ENCODE data around the gene BASP1. TPM values are rescaled to one million over a fixed set of nuclear protein-coding genes. Genes with fewer than 3 reads are reported as not detected.
"Not testable (repeated sequence)": the region's sequence is repeated elsewhere in the genome, so short reads cannot be mapped to it uniquely, and the experiment has no call there.

BASP1 gene
- total and polyA plus RNA-seq, 2 donors from 2014 or later = 5.1 to 12.5 TPM

DNA sequence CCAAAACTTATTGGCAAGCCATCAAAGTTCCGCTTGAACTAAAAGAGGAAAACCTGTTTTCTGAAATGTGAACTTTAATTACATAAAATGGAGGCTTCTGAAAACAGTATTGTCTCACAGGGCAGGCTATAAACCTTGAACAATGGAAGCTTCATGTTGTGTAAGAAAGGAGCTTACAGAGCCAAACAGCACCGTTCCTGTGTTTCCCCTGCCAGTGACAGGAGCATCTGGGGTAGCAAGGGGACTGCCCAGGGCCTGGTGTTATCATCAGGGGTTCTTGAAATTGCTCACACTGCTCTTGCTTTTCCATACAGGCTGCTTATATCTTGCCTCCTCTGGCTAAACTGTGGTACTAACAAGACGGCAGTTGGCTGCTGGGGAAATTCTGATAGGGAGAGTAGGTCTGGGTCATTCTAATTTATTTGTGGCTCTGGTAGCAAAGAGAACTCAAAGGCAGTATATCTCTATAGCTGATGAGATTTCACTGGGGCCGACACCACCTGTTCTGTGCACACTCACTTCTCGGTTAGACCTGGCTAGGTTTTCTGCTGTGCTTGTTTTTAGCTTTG, 40.4 kb downstream of the BASP1 start:
- DNase-seq = no peak
- no peak overlapping the region for H3K27ac ChIP-seq (ENCODE audit: low read depth in 2 of 2, low read length in 2 of 2)
- H3K9ac ChIP-seq (ENCODE audit: low read length in 3 of 3) = no peak overlapping the region
- H3K9me3 ChIP-seq (ENCODE audit: control insufficient read depth in 2 of 3, insufficient read depth in 1 of 3, low read length in 3 of 3) = no peaks in the 10 kb centered on the region
- peaks cover 0 to 3% (median 0%) of the 10 kb centered on the region in 3 donors for H3K36me3 ChIP-seq (ENCODE audit: control insufficient read depth in 2 of 3, insufficient read depth in 3 of 3, low read length in 3 of 3)
- H3K4me1 ChIP-seq (ENCODE audit: control insufficient read depth in 2 of 3, insufficient read depth in 2 of 3, low read depth in 1 of 3, low read length in 3 of 3) = no peaks in the 10 kb centered on the region
- no peak overlapping the region for H3K4me3 ChIP-seq (ENCODE audit: low read length in 3 of 3)
- FAIRE-seq = no peak
- intact Hi-C loops (cut with DNase I) = no loop called here
- no peak for TF ChIP-seq CTCF (IDR thresholded peaks at IDR 0.05; ENCODE audit: borderline replicate concordance, extremely low read depth, insufficient read depth)
- H3K27me3 ChIP-seq (ENCODE audit: control insufficient read depth, insufficient read depth, low read length) = no peaks in the 10 kb centered on the region

GRCh38 chr5:17258431-17258830, 41.0 kb downstream of the BASP1 start:
- intact Hi-C loops (cut with DNase I) = no loop called here
- no peak for TF ChIP-seq CTCF (IDR thresholded peaks at IDR 0.05; ENCODE audit: borderline replicate concordance, extremely low read depth, insufficient read depth)
- FAIRE-seq = no peak
- Histone ChIP-seq H3K9me3 (ENCODE audit: control insufficient read depth in 2 of 3, insufficient read depth in 1 of 3, low read length in 3 of 3) (no peaks in the 10 kb centered on the region), H3K4me1 (ENCODE audit: control insufficient read depth in 2 of 3, insufficient read depth in 2 of 3, low read depth in 1 of 3, low read length in 3 of 3) (no peaks in the 10 kb centered on the region), H3K9ac (ENCODE audit: low read length in 3 of 3) (no peak overlapping the region), H3K27me3 (ENCODE audit: control insufficient read depth, insufficient read depth, low read length) (no peaks in the 10 kb centered on the region), H3K4me3 (ENCODE audit: low read length in 3 of 3) (no peak overlapping the region), H3K27ac (ENCODE audit: low read depth in 2 of 2, low read length in 2 of 2) (no peak overlapping the region), H3K36me3 (ENCODE audit: control insufficient read depth in 2 of 3, insufficient read depth in 3 of 3, low read length in 3 of 3) (peaks cover 0 to 3% (median 0%) of the 10 kb centered on the region in 3 donors)
- DNase-seq = no peak

DNA sequence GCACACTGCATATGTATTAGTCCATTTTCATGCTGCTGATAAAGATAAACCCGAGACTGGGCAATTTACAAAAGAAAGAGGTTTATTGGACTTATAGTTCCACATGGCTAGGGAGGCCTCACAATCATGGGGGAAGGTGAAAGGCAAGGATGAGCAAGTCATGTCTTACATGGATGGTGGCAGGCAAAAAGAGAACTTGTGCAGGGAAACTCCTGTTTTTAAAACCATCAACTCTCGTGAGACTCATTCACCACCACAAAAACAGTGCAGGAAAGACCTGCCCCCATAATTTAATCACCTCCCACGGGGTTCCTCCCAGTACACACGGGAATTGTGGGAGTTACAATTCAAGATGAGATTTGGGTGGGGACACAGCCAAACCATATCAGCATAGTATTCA, 41.6 kb downstream of the BASP1 start:
- H3K27me3 ChIP-seq (ENCODE audit: control insufficient read depth, insufficient read depth, low read length); FAIRE-seq; H3K4me3 ChIP-seq (ENCODE audit: low read length in 3 of 3); intact Hi-C loops (cut with DNase I); DNase-seq; H3K4me1 ChIP-seq (ENCODE audit: control insufficient read depth in 2 of 3, insufficient read depth in 2 of 3, low read depth in 1 of 3, low read length in 3 of 3); H3K36me3 ChIP-seq (ENCODE audit: control insufficient read depth in 2 of 3, insufficient read depth in 3 of 3, low read length in 3 of 3); H3K9ac ChIP-seq (ENCODE audit: low read length in 3 of 3); H3K9me3 ChIP-seq (ENCODE audit: control insufficient read depth in 2 of 3, insufficient read depth in 1 of 3, low read length in 3 of 3); H3K27ac ChIP-seq (ENCODE audit: low read depth in 2 of 2, low read length in 2 of 2): not testable (repeated sequence)

- Histone ChIP-seq H3K27me3 (ENCODE audit: control insufficient read depth, insufficient read depth, low read length) (no peaks in the 10 kb centered on the region), H3K4me1 (ENCODE audit: control insufficient read depth in 2 of 3, insufficient read depth in 2 of 3, low read depth in 1 of 3, low read length in 3 of 3) (no peaks in the 10 kb centered on the region), H3K4me3 (ENCODE audit: low read length in 3 of 3) (no peak overlapping the region), H3K36me3 (ENCODE audit: control insufficient read depth in 2 of 3, insufficient read depth in 3 of 3, low read length in 3 of 3) (peaks cover 0 to 3% (median 0%) of the 10 kb centered on the region in 3 donors), H3K9me3 (ENCODE audit: control insufficient read depth in 2 of 3, insufficient read depth in 1 of 3, low read length in 3 of 3) (no peaks in the 10 kb centered on the region), H3K9ac (ENCODE audit: low read length in 3 of 3) (no peak overlapping the region), H3K27ac (ENCODE audit: low read depth in 2 of 2, low read length in 2 of 2) (no peak overlapping the region)
- no peak for DNase-seq
- intact Hi-C loops (cut with DNase I) = no loop called here
- no peak for FAIRE-seq
- TF ChIP-seq CTCF (IDR thresholded peaks at IDR 0.05; ENCODE audit: borderline replicate concordance, extremely low read depth, insufficient read depth) = no peak
Measured at GRCh38 chr5:17259630-17260257, 42.3 kb downstream of the BASP1 start.

Data from kidney (tissue), 14 donors.